Panc1 (cell line): ENCODE data around the gene SLC38A1.
"Not testable (repeated sequence)": the region's sequence is repeated elsewhere in the genome, so short reads cannot be mapped to it uniquely, and the experiment has no call there.

Source experiments
- CTCF ChIP-seq: fragments of 450-650 bp; IDR thresholded peaks from 2 replicates; pipeline ENCODE4 v1.5.1; 2017; ENCODE audit warnings: mild to moderate bottlenecking
- POLR2AphosphoS5 ChIP-seq: IDR thresholded peaks from 2 replicates; pipeline ENCODE4 v1.6.1; 2012; ENCODE audit warnings: mild to moderate bottlenecking, low read depth, low read length, moderate library complexity
- TF ChIP-seq, protein P1 (sequence below), 2 experiments: IDR thresholded peaks; 2 replicates each; pipeline ENCODE4 v1.6.1; 2011 to 2012; ENCODE audit warnings: low read depth in 2 of 2, control low read depth in 1 of 2, low read length in 1 of 2, mild to moderate bottlenecking in 1 of 2, moderate library complexity in 1 of 2; ENCODE audit not compliant: insufficient read depth in 1 of 2

- not testable (repeated sequence) for TF ChIP-seq POLR2AphosphoS5, CTCF
- TF ChIP-seq, protein P1, sequence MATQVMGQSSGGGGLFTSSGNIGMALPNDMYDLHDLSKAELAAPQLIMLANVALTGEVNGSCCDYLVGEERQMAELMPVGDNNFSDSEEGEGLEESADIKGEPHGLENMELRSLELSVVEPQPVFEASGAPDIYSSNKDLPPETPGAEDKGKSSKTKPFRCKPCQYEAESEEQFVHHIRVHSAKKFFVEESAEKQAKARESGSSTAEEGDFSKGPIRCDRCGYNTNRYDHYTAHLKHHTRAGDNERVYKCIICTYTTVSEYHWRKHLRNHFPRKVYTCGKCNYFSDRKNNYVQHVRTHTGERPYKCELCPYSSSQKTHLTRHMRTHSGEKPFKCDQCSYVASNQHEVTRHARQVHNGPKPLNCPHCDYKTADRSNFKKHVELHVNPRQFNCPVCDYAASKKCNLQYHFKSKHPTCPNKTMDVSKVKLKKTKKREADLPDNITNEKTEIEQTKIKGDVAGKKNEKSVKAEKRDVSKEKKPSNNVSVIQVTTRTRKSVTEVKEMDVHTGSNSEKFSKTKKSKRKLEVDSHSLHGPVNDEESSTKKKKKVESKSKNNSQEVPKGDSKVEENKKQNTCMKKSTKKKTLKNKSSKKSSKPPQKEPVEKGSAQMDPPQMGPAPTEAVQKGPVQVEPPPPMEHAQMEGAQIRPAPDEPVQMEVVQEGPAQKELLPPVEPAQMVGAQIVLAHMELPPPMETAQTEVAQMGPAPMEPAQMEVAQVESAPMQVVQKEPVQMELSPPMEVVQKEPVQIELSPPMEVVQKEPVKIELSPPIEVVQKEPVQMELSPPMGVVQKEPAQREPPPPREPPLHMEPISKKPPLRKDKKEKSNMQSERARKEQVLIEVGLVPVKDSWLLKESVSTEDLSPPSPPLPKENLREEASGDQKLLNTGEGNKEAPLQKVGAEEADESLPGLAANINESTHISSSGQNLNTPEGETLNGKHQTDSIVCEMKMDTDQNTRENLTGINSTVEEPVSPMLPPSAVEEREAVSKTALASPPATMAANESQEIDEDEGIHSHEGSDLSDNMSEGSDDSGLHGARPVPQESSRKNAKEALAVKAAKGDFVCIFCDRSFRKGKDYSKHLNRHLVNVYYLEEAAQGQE (IDR thresholded peaks at IDR 0.05; ENCODE audit: insufficient read depth in 1 of 2, low read depth in 2 of 2, low read length in 1 of 2): not testable (repeated sequence)
Observed at GRCh38 chr12:46162549-46163076, 106.2 kb downstream of the SLC38A1 start.
